K562 (cell line): ENCODE results near the gene SHROOM3. TPM values are rescaled to one million over a fixed set of nuclear protein-coding genes. Genes with fewer than 3 reads are reported as not detected.

Source experiments
- ATAC-seq: fragments of 200-7000 bp; cut with Tn5 transposase; 3 replicates; pipeline ENCODE4 v1.9.1; 2020; ENCODE audit warnings: moderate library complexity
- BruUV-seq: library from RNA; stranded (reverse); fragments of 400-500 nt; replicated peaks from 2 replicates; lab custom pipeline; 2021; lab: Mats Ljungman, UMichigan
- CTCF ChIA-PET: fragments of 300-600 bp; formaldehyde crosslinking; extraction: SDS; loops from one replicate; lab custom pipeline; 2021; ENCODE audit warnings: low intra/inter-chr PET ratio; lab: Yijun Ruan, JAX
- POLR2A ChIA-PET: fragments of 300-600, 350-650 bp; sonication (Branson Sonifier 250); formaldehyde crosslinking; extraction: SDS; loops from one replicate; lab custom pipeline; 2021; ENCODE audit warnings: antibody characterized with exemption, inconsistent platforms; lab: Yijun Ruan, JAX
- DNase-seq, 4 experiments: peaks; one replicate each; pipeline versions ENCODE4 v3.0.0 to v3.0.0-alpha.2; 2011 to 2018; ENCODE audit warnings: low spot score in 3 of 4, mixed read lengths in 3 of 4; ENCODE audit errors: extremely low read depth in 1 of 4
- FAIRE-seq: peaks from 2 replicates; lab custom pipeline; 2011; peaks lifted over from hg19 to GRCh38; lab: Jason Lieb, UNC
- H2AFZ ChIP-seq: 2 replicates; pipeline ENCODE4 v1.6.0; 2011; ENCODE audit warnings: low read depth, low read length, control low read depth, inconsistent platforms
- H3K27ac ChIP-seq: fragments of 200-600 bp; 3 replicates; pipeline ENCODE4 v1.8.0; 2011; ENCODE audit warnings: low read depth, mild to moderate bottlenecking, control low read depth, inconsistent platforms, low read length, moderate library complexity, mixed read lengths; ENCODE audit errors: extremely low read depth
- H3K27me3 ChIP-seq, 2 experiments: fragments of 300-600 bp in 1 of 2; 2 replicates in 1 of 2; 3 replicates in 1 of 2; pipeline versions ENCODE4 v1.6.0 to v1.8.0; 2011; ENCODE audit warnings: inconsistent platforms in 2 of 2, low read length in 2 of 2, mild to moderate bottlenecking in 1 of 2, mixed read lengths in 1 of 2, moderate library complexity in 1 of 2; ENCODE audit not compliant: control insufficient read depth in 2 of 2, insufficient read depth in 2 of 2
- H3K36me3 ChIP-seq: fragments of 300-600 bp; 3 replicates; pipeline ENCODE4 v1.8.0; 2011; ENCODE audit warnings: mild to moderate bottlenecking, low read length, inconsistent platforms; ENCODE audit not compliant: control insufficient read depth, insufficient read depth
- H3K4me1 ChIP-seq, 2 experiments: fragments of 200-600 bp in 1 of 2; replicated peaks in 1 of 2; 2 replicates in 1 of 2; 3 replicates in 1 of 2; pipeline versions ENCODE4 v1.5.1 to v1.8.0; 2011; ENCODE audit warnings: inconsistent platforms in 2 of 2, low read length in 2 of 2, mild to moderate bottlenecking in 1 of 2, mixed read lengths in 1 of 2, moderate library complexity in 1 of 2; ENCODE audit not compliant: control insufficient read depth in 2 of 2, insufficient read depth in 2 of 2
- H3K4me2 ChIP-seq: 2 replicates; pipeline ENCODE4 v1.6.1; 2011; ENCODE audit warnings: low read length, control low read depth, inconsistent platforms, mixed read lengths; ENCODE audit not compliant: insufficient read depth
- H3K4me3 ChIP-seq: fragments of 200-600 bp; sonication (generic), shearing (Covaris generic); 2 replicates; pipeline ENCODE4 v1.5.1; 2016; ENCODE audit warnings: control low read depth, inconsistent platforms
- H3K79me2 ChIP-seq: fragments of 200-600 bp; 3 replicates; pipeline ENCODE4 v1.8.0; 2011; ENCODE audit warnings: low read length, inconsistent platforms; ENCODE audit not compliant: control insufficient read depth, insufficient read depth
- H3K9ac ChIP-seq, 2 experiments: 2 replicates each; pipeline versions ENCODE4 v1.6.0 to v1.6.1; 2011; ENCODE audit warnings: low read depth in 2 of 2, low read length in 2 of 2, control low read depth in 1 of 2, inconsistent platforms in 1 of 2, mild to moderate bottlenecking in 1 of 2, mixed read lengths in 1 of 2; ENCODE audit not compliant: insufficient read depth in 1 of 2
- H3K9me1 ChIP-seq: one replicate; pipeline ENCODE4 v1.6.0; 2011; ENCODE audit warnings: inconsistent platforms, mild to moderate bottlenecking, low read length, moderate library complexity; ENCODE audit not compliant: control insufficient read depth, insufficient read depth
- H3K9me3 ChIP-seq: replicated peaks from 2 replicates; pipeline ENCODE4 v1.5.1; 2011; ENCODE audit warnings: low read depth, low read length, inconsistent platforms; ENCODE audit not compliant: control insufficient read depth, insufficient read depth
- H4K20me1 ChIP-seq: replicated peaks from 2 replicates; pipeline ENCODE4 v1.6.1; 2011; ENCODE audit warnings: low read length, inconsistent platforms, mixed read lengths; ENCODE audit not compliant: control insufficient read depth, insufficient read depth
- ASH1L ChIP-seq: fragments of 450-650 bp; IDR thresholded peaks from 2 replicates; pipeline ENCODE4 v1.6.1; 2018; ENCODE audit warnings: borderline replicate concordance, mild to moderate bottlenecking, low read depth; ENCODE audit not compliant: partially characterized antibody
- E2F3 ChIP-seq: fragments of 250-450 bp; sonication (Bioruptor Pico); IDR thresholded peaks from 2 replicates; pipeline ENCODE4 v1.4.0; 2020; ENCODE audit warnings: mild to moderate bottlenecking
- MAX ChIP-seq: sonication (generic); formaldehyde crosslinking; IDR thresholded peaks from 2 replicates; pipeline ENCODE4 v1.9.0; 2022; ENCODE audit warnings: mild to moderate bottlenecking, missing genetic modification reagents
- NCOA6 ChIP-seq: fragments of 450-650 bp; IDR thresholded peaks from 2 replicates; pipeline ENCODE4 v1.6.1; 2017; ENCODE audit warnings: mild to moderate bottlenecking
- POLR2G ChIP-seq: fragments of 200-400 bp; formaldehyde crosslinking; IDR thresholded peaks from 2 replicates; pipeline ENCODE4 v1.6.1; 2017; ENCODE audit warnings: low read depth, mild to moderate bottlenecking, antibody characterized with exemption, low read length, moderate library complexity
- RBM39 ChIP-seq: fragments of 200-400 bp; formaldehyde crosslinking; optimal IDR thresholded peaks from 2 replicates; pipeline ENCODE3; 2018; ENCODE audit warnings: low read depth, low read length
- SETDB1 ChIP-seq: IDR thresholded peaks from one replicate; pipeline ENCODE4 v1.6.1; 2012; ENCODE audit warnings: low read length, control low read depth, inconsistent platforms
- SIRT6 ChIP-seq: IDR thresholded peaks from one replicate; pipeline ENCODE4 v1.6.1; 2012; ENCODE audit warnings: low read depth, mild to moderate bottlenecking, control low read depth, inconsistent platforms, low read length, moderate library complexity
- SMAD2 ChIP-seq: fragments of 150-350 bp; IDR thresholded peaks from 2 replicates; pipeline ENCODE4 v1.6.1; 2014; ENCODE audit warnings: low read depth, mild to moderate bottlenecking, low read length
- SMARCB1 ChIP-seq: IDR thresholded peaks from 2 replicates; pipeline ENCODE4 v1.6.1; 2011; ENCODE audit warnings: improper control_type of control experiment, low read depth; ENCODE audit not compliant: insufficient read length
- SMARCC2 ChIP-seq: fragments of 450-650 bp; IDR thresholded peaks from 2 replicates; pipeline ENCODE4 v1.6.1; 2017; ENCODE audit warnings: antibody characterized with exemption, moderate library complexity, mild to moderate bottlenecking, low read depth
- SP1 ChIP-seq: sonication (generic); formaldehyde crosslinking; IDR thresholded peaks from 2 replicates; pipeline ENCODE4 v1.8.1; 2022; ENCODE audit warnings: mild to moderate bottlenecking, missing genetic modification reagents
- ZEB2 ChIP-seq: fragments of 450-650 bp; IDR thresholded peaks from 2 replicates; pipeline ENCODE4 v1.6.1; 2016
- ZNF431 ChIP-seq: sonication (generic); formaldehyde crosslinking; IDR thresholded peaks from 2 replicates; pipeline ENCODE4 v1.8.0; 2022; ENCODE audit warnings: mild to moderate bottlenecking, missing genetic modification reagents
- ZNF445 ChIP-seq: fragments of 250-450 bp; sonication (Bioruptor Pico); IDR thresholded peaks from 2 replicates; pipeline ENCODE4 v1.4.0; 2020; ENCODE audit warnings: low read depth, mild to moderate bottlenecking, moderate library complexity
- WGBS: fragments of 100-300 bp; shearing (Covaris generic); methylation state at CpG from one replicate; pipeline ENCODE4 v1.1.6; 2016; ENCODE audit warnings: low coverage, mixed read lengths; ENCODE audit not compliant: insufficient coverage; ENCODE audit errors: missing lambda C conversion rate; 5-methylcytosine and 5-hydroxymethylcytosine counted together
- in situ Hi-C: fragments of 300-500 bp; cut with MboI; formaldehyde crosslinking; loops from 4 replicates; pipeline ENCODE4 v1.15.0; 2018; ENCODE audit warnings: inconsistent platforms, mixed read lengths
- intact Hi-C: fragments of 100-400 bp; cut with micrococcal nuclease; formaldehyde crosslinking; loops from 2 replicates; pipeline ENCODE4 v1.14.2; 2022
- polyA plus RNA-seq, 8 experiments: library from polyadenylated mRNA; depleted of rRNA in 4 of 8; stranded (reverse) in 5 of 8; unstranded in 3 of 8; fragments of >200 nt; fragmentation: Nextera tagmentation in 2 of 8; fragmentation: Illumina TruSeq in 1 of 8; extraction: Ambion mirVana in 2 of 8; extraction: Trizol in 1 of 8; gene quantifications; 2 replicates each; pipeline versions ENCODE4 v1.2.1 to v1.2.3, GENCODE V29; 2011 to 2014; ENCODE audit warnings: inconsistent platforms in 1 of 8, missing spikeins in 1 of 8
- total RNA-seq, 7 experiments: library from RNA; depleted of rRNA in 6 of 7; stranded (reverse); fragments of >200 nt in 6 of 7; fragmentation: Illumina TruSeq in 2 of 7; extraction: Trizol in 2 of 7; gene quantifications; 2 replicates each; pipeline versions ENCODE4 v1.2.1 to v1.2.3, GENCODE V29; 2011 to 2021; ENCODE audit warnings: low replicate concordance in 1 of 7
- TF ChIP-seq, protein P1 (sequence below): fragments of 450-650 bp; IDR thresholded peaks from 2 replicates; pipeline ENCODE4 v1.6.1; 2014; ENCODE audit warnings: low read depth, mild to moderate bottlenecking, moderate library complexity, borderline replicate concordance

SHROOM3 gene
- total and polyA plus RNA-seq, 9 of the 15 experiments (the other 6 are each of a cell fraction or from before 2014, with no cell fraction given): 0.01 to 0.07 TPM; not detected in 7

DNA sequence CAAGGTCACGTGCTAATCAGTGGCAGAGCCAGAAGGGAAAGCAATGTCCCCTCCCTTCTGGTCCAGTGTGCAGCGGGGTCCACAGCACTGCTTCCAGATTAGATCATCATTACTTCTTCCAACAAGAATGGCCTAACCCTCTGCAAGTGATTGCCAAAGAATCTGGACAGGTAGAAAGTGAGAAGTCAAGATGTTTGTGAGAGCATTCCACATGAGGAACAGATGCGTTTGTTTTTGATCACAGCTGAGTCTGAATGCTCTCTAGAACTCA, 147.7 kb downstream of the SHROOM3 start:
- POLR2A ChIA-PET: no interaction called here
- CTCF ChIA-PET: no interaction called here
- intact Hi-C loops: no loop called here
- no peak for TF ChIP-seq RBM39
- TF ChIP-seq, protein P1, sequence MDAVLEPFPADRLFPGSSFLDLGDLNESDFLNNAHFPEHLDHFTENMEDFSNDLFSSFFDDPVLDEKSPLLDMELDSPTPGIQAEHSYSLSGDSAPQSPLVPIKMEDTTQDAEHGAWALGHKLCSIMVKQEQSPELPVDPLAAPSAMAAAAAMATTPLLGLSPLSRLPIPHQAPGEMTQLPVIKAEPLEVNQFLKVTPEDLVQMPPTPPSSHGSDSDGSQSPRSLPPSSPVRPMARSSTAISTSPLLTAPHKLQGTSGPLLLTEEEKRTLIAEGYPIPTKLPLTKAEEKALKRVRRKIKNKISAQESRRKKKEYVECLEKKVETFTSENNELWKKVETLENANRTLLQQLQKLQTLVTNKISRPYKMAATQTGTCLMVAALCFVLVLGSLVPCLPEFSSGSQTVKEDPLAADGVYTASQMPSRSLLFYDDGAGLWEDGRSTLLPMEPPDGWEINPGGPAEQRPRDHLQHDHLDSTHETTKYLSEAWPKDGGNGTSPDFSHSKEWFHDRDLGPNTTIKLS: no peak
- no peak for TF ChIP-seq E2F3 (CRISPR knock-in tag)
- no peak for TF ChIP-seq SMARCC2
- no peak for TF ChIP-seq MAX (CRISPR knock-in tag)
- TF ChIP-seq SETDB1: no peak
- no peak for TF ChIP-seq ZNF431
- no peak for TF ChIP-seq SIRT6
- TF ChIP-seq SMAD2: no peak
- no peak for TF ChIP-seq ZEB2
- TF ChIP-seq POLR2G: no peak
- TF ChIP-seq SMARCB1: no peak
- no peak for TF ChIP-seq NCOA6
- no peak for TF ChIP-seq SP1 (CRISPR knock-in tag)
- no peak for TF ChIP-seq ZNF445 (CRISPR knock-in tag)
- no peak for TF ChIP-seq ASH1L
- FAIRE-seq (no peak), ATAC-seq (no peak), DNase-seq (no peak)
- Histone ChIP-seq H3K9me1 (no peaks in the 10 kb centered on the region), H3K9ac (no peak overlapping the region), H3K36me3 (no peaks in the 10 kb centered on the region), H3K4me2 (no peak overlapping the region), H3K27ac (no peak overlapping the region), H3K79me2 (no peaks in the 10 kb centered on the region), H2AFZ (no peak overlapping the region), H3K9me3 (no peaks in the 10 kb centered on the region), H3K4me3 (no peak overlapping the region), H4K20me1 (no peaks in the 10 kb centered on the region), H3K27me3 (peaks cover 17 to 27% of the 10 kb centered on the region in 2 experiments; a peak in 4 of 5 replicates), H3K4me1 (peaks cover 0 to 6% of the 10 kb centered on the region in 2 experiments; a peak in 2 of 5 replicates)
- WGBS: 0% methylated on average over 3 of the region's 3 CpGs
- in situ Hi-C loops: no loop called here
- no TSS peak for BruUV-seq
